T1000 (cell line): ENCODE measurements around the gene TENM4.

ENCODE experiments used
- DNase-seq: peaks from one replicate; lab custom pipeline; 2025; ENCODE audit warnings: mixed read lengths; lab: John Stamatoyannopoulos, UW

Gene TENM4

GRCh38 chr11:79342236-79342635 is 98.6 kb downstream of the TENM4 start:
- no peak for DNase-seq

GRCh38 chr11:79340535-79340934 is 100.3 kb downstream of the TENM4 start:
- no peak for DNase-seq

DNA sequence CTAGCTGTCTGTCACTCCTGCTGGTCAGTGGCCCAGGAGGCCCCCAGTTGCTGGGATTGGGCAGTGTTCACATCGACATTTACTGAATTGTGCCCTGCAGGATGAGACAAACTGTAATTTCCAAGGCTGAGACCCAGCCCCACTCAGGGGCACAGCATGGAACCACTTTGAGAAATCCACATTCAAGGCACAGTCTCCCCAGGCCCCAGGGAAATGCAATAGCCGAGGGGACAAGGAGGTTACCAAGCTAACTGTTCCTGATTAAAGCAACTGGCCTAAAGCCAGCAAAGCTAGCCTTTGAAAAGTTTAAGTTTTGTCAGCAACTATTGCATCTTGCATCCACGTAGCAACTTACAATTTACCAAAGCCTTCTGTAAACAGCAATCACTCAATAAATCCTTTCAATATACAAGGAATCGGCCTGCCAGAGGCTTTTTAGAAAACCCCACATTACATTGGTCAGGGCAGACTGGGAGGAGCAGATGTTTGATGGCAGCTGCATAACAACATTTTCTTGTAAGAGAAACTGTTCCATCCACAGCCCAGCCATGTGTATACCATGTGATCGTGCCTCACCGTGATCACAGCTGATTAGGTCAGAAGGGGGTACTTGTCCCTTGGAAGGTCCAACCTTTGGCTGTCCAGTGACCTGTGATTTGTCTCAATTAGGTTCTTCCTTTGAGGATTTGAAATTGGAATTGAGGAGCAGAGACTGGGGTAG is 103.9 kb downstream of the TENM4 start:
- no peak for DNase-seq

GRCh38 chr11:79335681-79336080 is 105.1 kb downstream of the TENM4 start:
- no peak for DNase-seq

- no peak for DNase-seq
These were observed 107.5 kb downstream of the TENM4 start for GRCh38 chr11:79333355-79333754.

DNA sequence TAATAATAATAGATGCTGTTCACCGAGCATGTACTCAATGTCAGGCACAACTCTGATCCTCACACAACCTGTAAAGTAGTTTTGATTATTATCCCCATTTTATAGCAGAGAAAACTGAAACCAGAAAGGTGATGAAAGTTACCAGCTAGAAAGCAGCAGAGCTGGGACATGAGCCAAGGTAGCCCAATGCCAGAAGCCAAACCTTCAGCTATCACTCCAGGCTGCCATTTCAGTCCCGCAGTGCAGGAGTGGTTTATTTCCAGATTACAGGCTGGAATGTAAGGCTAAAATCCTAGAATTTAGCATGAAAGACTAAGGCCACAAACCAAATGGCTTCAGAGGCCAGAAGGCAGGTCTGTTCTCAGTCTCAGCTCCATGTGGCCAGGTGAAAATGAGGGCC is 108.8 kb downstream of the TENM4 start:
- no peak for DNase-seq

DNA sequence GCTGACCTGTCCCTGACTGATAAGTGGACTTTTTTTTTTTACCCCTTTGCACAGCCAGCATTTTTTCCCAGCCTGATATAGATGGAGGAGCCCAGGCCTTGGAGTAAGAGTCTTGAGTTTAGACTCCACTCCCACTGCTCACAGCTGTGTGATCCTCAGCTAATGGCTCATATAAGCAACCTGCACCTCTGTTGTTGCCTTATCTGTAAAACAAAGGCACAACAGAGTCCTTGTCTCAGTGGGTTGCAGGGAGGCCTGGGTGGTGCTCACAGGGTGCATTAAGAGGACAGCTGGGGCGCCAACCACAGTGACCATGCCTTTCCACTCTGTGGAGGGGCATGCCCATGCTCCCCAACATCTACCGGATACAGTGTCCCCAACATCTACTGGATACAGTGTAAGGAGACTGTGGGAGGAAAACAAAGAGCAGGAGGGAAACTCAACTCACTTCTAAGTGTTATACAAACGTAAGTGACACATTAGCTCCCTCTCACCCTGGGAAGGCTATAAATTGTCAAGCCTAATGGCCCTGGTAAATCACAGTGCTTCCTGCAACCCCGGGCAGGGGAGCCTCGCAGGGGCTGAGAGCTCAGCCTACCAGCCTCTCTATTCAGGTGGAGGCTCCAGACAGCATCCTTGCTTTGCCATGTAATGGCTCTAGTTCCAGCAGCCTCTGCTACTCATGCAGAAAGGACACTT is 109.5 kb downstream of the TENM4 start:
- no peak for DNase-seq

GRCh38 chr11:79330651-79331050 is 110.2 kb downstream of the TENM4 start:
- no peak for DNase-seq

DNA sequence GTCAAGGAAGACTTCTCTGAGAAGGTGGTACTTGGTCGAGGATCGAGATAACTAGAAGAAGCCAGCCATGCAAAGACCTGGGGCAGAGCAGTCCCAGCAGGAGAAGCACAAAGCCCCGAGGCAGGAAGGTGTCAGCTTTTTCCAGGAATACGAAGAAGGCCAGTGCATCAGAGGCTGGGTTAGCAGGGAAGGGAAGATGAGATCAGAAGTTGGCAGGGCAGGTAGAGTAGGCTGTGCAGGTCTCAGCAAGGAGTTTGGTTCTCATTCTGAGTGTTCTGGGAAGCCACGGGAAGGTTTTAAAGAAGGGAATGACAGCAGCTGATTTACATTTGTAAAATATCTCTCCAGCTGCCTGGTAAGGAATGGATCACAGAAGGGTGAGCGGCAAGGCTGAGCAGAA is 111.3 kb downstream of the TENM4 start:
- DNase-seq = no peak

DNA sequence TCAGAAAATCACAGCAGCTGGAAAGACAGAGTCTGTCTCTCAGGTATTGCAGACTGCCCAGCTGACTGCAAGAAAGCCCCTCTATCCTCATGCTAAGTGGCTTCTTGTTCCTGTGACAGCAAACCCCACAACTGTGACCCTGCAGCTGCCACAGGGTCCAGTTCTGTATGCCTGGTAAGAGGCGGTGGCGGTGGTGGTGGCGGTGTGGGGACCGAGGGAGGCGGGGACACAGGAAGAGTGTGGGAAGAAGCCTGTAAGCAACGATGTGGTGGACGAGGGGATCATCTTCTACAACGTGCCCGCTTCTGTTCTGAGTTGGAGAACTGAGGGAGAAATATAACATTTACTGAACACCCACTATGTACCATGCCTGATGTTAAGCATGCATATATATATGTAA is 112.4 kb downstream of the TENM4 start:
- DNase-seq = no peak

DNA sequence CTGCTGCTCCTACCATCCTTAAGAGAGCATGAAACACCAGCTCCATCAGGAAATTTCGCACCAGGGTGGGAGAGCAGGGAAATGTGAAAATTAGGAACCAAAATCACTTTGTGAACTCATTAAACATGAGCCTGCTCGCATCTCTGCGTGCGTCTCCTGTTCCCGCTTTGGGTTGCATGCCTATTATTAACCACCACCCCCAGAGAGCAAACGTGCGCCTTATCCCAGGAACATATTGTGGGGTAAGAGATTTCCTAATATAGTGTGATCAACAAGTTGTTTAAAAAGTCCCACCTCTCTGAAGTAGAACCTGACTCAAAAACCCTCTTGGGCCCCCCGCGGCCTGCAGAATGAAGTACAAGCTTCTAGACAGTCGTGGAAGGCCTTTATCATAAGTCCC is 115.0 kb downstream of the TENM4 start:
- no peak for DNase-seq

- no peak for DNase-seq
These were observed 119.6 kb downstream of the TENM4 start for GRCh38 chr11:79321263-79321662.

- no peak for DNase-seq
These were observed 125.7 kb downstream of the TENM4 start for GRCh38 chr11:79314906-79315689.

- DNase-seq = no peak
These were observed 127.3 kb downstream of the TENM4 start for GRCh38 chr11:79313530-79313913.

GRCh38 chr11:79312617-79313529 is 128.0 kb downstream of the TENM4 start:
- no peak for DNase-seq

DNA sequence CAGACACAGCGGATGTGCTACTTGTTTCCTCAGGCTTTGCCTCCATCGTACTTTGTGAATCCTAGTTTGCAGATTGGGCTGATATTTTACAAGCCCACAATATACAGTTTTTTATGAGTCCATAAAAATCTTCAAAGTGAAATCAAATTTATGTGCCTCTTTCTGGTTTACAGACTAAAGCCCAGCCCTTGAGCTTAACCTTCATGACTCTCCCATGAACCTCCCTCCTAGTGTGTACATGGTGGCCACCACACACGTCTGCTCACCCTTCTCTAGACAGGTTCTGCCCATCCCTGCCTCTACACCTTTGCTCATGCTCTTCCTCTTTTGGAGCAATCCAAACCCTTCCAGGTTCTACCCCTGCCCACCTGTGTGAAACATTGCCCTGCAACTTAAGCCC is 129.4 kb downstream of the TENM4 start:
- no peak for DNase-seq

GRCh38 chr11:79309407-79309806 is 131.4 kb downstream of the TENM4 start:
- DNase-seq = no peak

GRCh38 chr11:79308429-79308828 is 132.4 kb downstream of the TENM4 start:
- no peak for DNase-seq

- no peak for DNase-seq
These were observed 136.1 kb downstream of the TENM4 start for GRCh38 chr11:79304599-79305212.

DNA sequence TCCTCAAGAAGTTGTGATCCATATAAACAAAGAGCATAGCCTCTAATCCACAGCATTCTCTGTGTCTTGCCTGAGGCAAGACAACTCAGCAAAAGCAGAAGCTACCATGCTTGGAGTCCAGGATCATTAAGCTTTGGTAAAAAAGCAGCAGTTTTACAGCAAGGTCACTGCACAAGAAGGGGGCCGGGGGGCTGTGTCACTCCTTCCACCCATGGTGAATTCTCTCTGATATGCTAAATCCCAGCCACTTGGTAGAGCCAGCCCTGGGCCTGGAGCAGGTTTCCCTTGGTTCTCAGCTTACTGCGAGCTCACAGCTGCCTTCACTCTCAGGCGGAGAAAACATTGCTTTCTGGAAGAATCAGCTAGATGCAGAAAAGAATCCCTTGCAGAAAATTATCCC is 144.7 kb downstream of the TENM4 start:
- DNase-seq = no peak
